Measurements from ENCODE around the gene CEMIP. TPM values are rescaled to one million over a fixed set of nuclear protein-coding genes. Genes with fewer than 3 reads are reported as not detected.

CEMIP gene
- total and polyA plus RNA-seq, 2 of the 8 experiments (the other 6 are each of a cell fraction or from before 2014, with no cell fraction given) = 0.11 to 0.60 TPM

DNA sequence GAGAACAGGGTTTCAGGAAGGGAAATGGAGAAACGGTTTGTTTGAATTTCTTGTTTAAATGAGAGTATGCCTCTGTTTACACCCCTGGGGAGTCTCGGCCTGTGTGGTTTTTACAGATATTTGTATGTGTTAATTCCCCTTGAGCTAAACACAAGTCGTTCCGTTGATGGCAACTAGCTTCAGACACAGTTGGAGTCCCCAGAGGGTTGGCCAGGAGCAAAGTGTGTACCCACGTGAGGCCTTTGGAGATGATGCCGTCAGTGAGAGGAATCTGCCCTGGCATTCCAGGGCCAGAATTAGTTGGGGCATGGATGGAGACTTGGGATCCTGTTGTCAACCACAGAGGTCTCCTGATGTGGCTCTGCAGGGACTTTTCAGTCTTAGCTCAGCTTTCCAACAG is 44.0 kb downstream of the CEMIP start:
- no peaks in the 10 kb centered on the region for H3K27me3 ChIP-seq (replicated peaks in 1 of 4; ENCODE audit: control insufficient read depth in 3 of 4, extremely low read depth in 1 of 4, insufficient read depth in 3 of 4, low read length in 3 of 4)
- no peaks in the 10 kb centered on the region for H3K79me2 ChIP-seq (ENCODE audit: control insufficient read depth in 1 of 2, insufficient read depth in 2 of 2, low read length in 2 of 2)
- no peak overlapping the region for H2BK15ac ChIP-seq (ENCODE audit: low read length)
- TF ChIP-seq CREB1 (IDR thresholded peaks at IDR 0.05) = no peak
- no peak for TF ChIP-seq YY1 (IDR thresholded peaks at IDR 0.05; ENCODE audit: low read depth, low read length)
- DNase-seq (ENCODE audit: low read depth in 1 of 2, low spot score in 2 of 2) (no peak), FAIRE-seq (no peak)
- H4K20me1 ChIP-seq (replicated peaks in 1 of 2; ENCODE audit: control insufficient read depth in 1 of 2, insufficient read depth in 2 of 2, low read length in 2 of 2) = no peaks in the 10 kb centered on the region
- H3K4ac ChIP-seq (replicated peaks; ENCODE audit: insufficient read length, low read depth, low read length) = no peak overlapping the region
- no peak overlapping the region for H2BK5ac ChIP-seq (ENCODE audit: low read depth, low read length)
- H3K9me3 ChIP-seq (ENCODE audit: insufficient read depth in 2 of 2, low read depth in 1 of 2, low read length in 1 of 2) = no peaks in the 10 kb centered on the region
- no peaks in the 10 kb centered on the region; a peak in 1 of 7 replicates for H3K4me1 ChIP-seq (replicated peaks in 1 of 4; ENCODE audit: control insufficient read depth in 3 of 4, insufficient read depth in 4 of 4, low read length in 3 of 4)
- no peak overlapping the region for H3K27ac ChIP-seq (ENCODE audit: low read depth, low read length)
- ChIA-PET CTCF (ENCODE audit: partially characterized antibody) (interaction anchor here (0.7 to 2.7 kb wide), 9 partner anchors 11 to 145 kb away, joined by 3 to 9 read pairs (median 4); partner anchors contain the start of gene CEMIP), POLR2A (ENCODE audit: partially characterized antibody) (interaction anchor here (1.4 kb wide), 1 partner anchor 20 kb away, joined by 4 read pairs; no protein-coding TSS in a partner anchor)
- H3K23me2 ChIP-seq (ENCODE audit: low read depth, low read length) = no peaks in the 10 kb centered on the region
- H3K9ac ChIP-seq (replicated peaks in 1 of 4; ENCODE audit: extremely low read depth in 1 of 4, low read depth in 3 of 4, low read length in 3 of 4) = no peak overlapping the region
- H4K8ac ChIP-seq (ENCODE audit: extremely low read depth, insufficient read depth, low read length) = no peak overlapping the region
- H3K36me3 ChIP-seq (ENCODE audit: control insufficient read depth in 2 of 4, insufficient read depth in 4 of 4, low read length in 3 of 4) = no peaks in the 10 kb centered on the region
- no peak overlapping the region for H3K18ac ChIP-seq (ENCODE audit: extremely low read depth, low read length)
- H4K5ac ChIP-seq (ENCODE audit: insufficient read length, low read depth, low read length) = no peak overlapping the region
- no peak overlapping the region for H3K23ac ChIP-seq (ENCODE audit: insufficient read length)
- H3K79me1 ChIP-seq (ENCODE audit: low read depth, low read length) = no peaks in the 10 kb centered on the region
- H2BK120ac ChIP-seq (replicated peaks; ENCODE audit: low read depth, low read length) = no peak overlapping the region
- no peak overlapping the region for H4K91ac ChIP-seq (replicated peaks; ENCODE audit: insufficient read length, low read length)
- H2AFZ ChIP-seq (ENCODE audit: low read length) = no peak overlapping the region
- H2BK12ac ChIP-seq (ENCODE audit: low read depth, low read length) = no peak overlapping the region
- H2BK20ac ChIP-seq (ENCODE audit: low read length) = no peak overlapping the region
- H3K4me2 ChIP-seq (ENCODE audit: insufficient read depth in 1 of 2, low read depth in 2 of 2, low read length in 2 of 2) = no peak overlapping the region
- no peak overlapping the region for H3K56ac ChIP-seq (replicated peaks; ENCODE audit: insufficient read length, low read depth, low read length)
- H3K14ac ChIP-seq (ENCODE audit: insufficient read length) = no peak overlapping the region
- WGBS, 2 experiments (ENCODE audit: extremely low coverage in 1 of 2, insufficient coverage in 1 of 2, insufficient read length in 1 of 2, insufficient replicate concordance in 2 of 2, low coverage in 1 of 2, low lambda C conversion rate in 2 of 2, missing lambda C conversion rate in 1 of 2) = 61% methylated on average over 6 of the region's 6 CpGs; no CpG with 5 or more reads in 1 of the 2 experiments
- no peak overlapping the region for H3K4me3 ChIP-seq (ENCODE audit: extremely low read depth in 1 of 4, insufficient read depth in 2 of 4, low read depth in 3 of 4, low read length in 4 of 4)
- no peak overlapping the region for H2AK5ac ChIP-seq (ENCODE audit: low read depth, low read length)
